ENCODE results near the gene DPYSL5. TPM values are rescaled to one million over a fixed set of nuclear protein-coding genes. Genes with fewer than 3 reads are reported as not detected.

Gene DPYSL5
- total and polyA plus RNA-seq, 12 donors = 0.34 to 1.6 (median 0.82) TPM; not detected in 4

DNA sequence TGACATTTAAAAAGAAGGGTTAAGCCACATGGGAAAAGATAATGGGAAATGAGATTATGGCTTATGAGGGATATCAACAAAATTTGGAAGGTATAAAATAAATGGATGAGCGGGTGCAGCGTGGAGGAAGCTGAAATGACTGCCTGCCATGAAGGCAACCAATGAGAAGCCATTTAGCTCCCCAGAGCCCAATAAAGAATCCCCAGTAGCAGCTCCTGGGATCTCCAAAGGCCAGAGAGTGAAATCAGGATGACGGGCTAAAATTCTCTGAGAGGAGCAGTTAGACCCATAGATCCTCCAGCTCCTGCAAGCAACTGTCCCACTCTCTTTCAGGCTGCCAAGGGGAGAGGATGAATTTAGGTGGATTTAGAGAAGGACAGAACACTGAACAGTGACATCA, 109.6 kb downstream of the DPYSL5 start:
- Histone ChIP-seq H3K27ac (no peak overlapping the region), H3K36me3 (replicated peaks in 1 of 2) (no peaks in the 10 kb centered on the region), H3K4me3 (no peak overlapping the region), H3K9me3 (replicated peaks in 1 of 3) (no peaks in the 10 kb centered on the region), H3K4me1 (replicated peaks in 1 of 2) (no peaks in the 10 kb centered on the region), H3K27me3 (peaks cover 24% of the 10 kb centered on the region)
- intact Hi-C loops (cut with DNase I) = no loop called here
- WGBS, 4 donors = 57 to 66% (median 61%) methylated on average over 3 of the region's 3 CpGs
- TF ChIP-seq POLR2A (IDR thresholded peaks at IDR 0.05) = no peak
- TF ChIP-seq, protein P1, sequence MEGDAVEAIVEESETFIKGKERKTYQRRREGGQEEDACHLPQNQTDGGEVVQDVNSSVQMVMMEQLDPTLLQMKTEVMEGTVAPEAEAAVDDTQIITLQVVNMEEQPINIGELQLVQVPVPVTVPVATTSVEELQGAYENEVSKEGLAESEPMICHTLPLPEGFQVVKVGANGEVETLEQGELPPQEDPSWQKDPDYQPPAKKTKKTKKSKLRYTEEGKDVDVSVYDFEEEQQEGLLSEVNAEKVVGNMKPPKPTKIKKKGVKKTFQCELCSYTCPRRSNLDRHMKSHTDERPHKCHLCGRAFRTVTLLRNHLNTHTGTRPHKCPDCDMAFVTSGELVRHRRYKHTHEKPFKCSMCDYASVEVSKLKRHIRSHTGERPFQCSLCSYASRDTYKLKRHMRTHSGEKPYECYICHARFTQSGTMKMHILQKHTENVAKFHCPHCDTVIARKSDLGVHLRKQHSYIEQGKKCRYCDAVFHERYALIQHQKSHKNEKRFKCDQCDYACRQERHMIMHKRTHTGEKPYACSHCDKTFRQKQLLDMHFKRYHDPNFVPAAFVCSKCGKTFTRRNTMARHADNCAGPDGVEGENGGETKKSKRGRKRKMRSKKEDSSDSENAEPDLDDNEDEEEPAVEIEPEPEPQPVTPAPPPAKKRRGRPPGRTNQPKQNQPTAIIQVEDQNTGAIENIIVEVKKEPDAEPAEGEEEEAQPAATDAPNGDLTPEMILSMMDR (IDR thresholded peaks at IDR 0.05) = no peak
- no peak for DNase-seq

DNA sequence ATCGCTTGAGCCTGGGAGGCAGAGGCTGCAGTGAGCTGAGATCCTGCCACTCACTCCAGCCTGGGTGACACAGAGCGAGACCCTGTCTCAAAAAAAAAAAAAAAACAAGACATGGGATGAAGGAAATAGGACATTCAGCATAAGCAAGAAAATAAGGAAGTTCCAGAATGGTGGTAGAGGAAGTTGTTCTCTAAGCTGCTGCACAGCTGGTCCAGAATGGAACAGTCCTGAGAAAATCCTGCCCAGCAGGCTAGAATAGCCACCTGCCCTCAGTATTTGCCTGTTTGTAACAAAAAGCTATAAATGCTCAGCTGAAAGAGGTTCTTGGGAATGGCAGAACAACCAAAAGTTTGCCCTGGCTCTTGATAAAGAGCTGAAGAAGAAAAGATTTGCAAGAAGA, 111.4 kb downstream of the DPYSL5 start:
- 70 to 83% (median 73%) methylated on average over 2 of the region's 2 CpGs for WGBS, 4 donors
- peaks cover 10% of the 10 kb centered on the region for H3K27me3 ChIP-seq
- intact Hi-C loops (cut with DNase I) = no loop called here

DNA sequence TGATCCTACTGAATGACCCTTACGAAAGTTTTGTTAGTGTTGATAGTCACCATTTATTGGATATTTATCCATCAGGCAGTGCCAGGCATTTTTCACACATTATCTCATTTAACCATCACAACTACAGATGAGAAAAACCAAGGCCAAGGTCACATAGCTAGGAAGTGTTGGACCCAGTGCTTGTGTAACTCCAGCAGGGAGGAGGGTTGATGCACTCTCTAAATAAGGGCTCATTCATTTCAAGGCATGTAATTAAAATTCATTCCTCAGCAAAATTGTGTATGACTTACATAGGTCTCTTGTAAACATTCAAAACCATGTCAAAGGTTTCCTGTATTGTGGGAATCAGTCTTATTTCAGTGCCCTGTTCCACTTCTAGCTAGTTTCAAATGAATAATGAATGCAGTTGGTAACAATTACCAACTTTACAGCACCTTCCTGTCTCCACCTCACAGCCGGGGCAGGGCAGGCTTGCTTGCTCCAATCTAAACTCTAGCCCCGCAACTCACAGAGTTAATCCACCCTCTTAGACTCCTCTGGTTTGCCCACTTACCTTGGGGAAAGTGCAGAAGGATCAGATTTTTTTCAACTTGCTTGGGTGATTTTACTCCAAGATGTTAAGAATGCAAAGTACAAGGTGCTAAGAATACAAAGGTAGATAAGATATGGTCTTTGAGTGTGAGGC, 116.7 kb downstream of the DPYSL5 start:
- no peak for DNase-seq
- H3K4me3 ChIP-seq = no peak overlapping the region
- intact Hi-C loops (cut with DNase I) = loop anchor here (5.0 to 10.0 kb wide), 2 partner anchors 118 to 120 kb away; partner anchors contain the start of gene KHK (in 1 of the 2)
- H3K4me1 ChIP-seq (replicated peaks in 1 of 2) = no peaks in the 10 kb centered on the region
- H3K27me3 ChIP-seq = peaks cover 6% of the 10 kb centered on the region
- TF ChIP-seq, protein P1 (IDR thresholded peaks at IDR 0.05) = no peak
- no peak for TF ChIP-seq POLR2A (IDR thresholded peaks at IDR 0.05)
- no peak overlapping the region for H3K27ac ChIP-seq
- H3K9me3 ChIP-seq (replicated peaks in 1 of 3) = no peaks in the 10 kb centered on the region
- WGBS, 4 donors = 54 to 70% (median 59%) methylated on average over 3 of the region's 3 CpGs
- H3K36me3 ChIP-seq (replicated peaks in 1 of 2) = no peaks in the 10 kb centered on the region

More for the DNA sequence above, 111.4 kb downstream of the DPYSL5 start:
- Histone ChIP-seq H3K9me3 (replicated peaks in 1 of 3) (no peaks in the 10 kb centered on the region), H3K27ac (no peak overlapping the region), H3K4me3 (no peak overlapping the region), H3K36me3 (replicated peaks in 1 of 2) (no peaks in the 10 kb centered on the region), H3K4me1 (replicated peaks in 1 of 2) (no peaks in the 10 kb centered on the region)
- peak in 1 of 7 donors; percentile 39 for DNase-seq
- TF ChIP-seq POLR2A (IDR thresholded peaks at IDR 0.05) = no peak
- TF ChIP-seq, protein P1 (IDR thresholded peaks at IDR 0.05) = no peak

DNA sequence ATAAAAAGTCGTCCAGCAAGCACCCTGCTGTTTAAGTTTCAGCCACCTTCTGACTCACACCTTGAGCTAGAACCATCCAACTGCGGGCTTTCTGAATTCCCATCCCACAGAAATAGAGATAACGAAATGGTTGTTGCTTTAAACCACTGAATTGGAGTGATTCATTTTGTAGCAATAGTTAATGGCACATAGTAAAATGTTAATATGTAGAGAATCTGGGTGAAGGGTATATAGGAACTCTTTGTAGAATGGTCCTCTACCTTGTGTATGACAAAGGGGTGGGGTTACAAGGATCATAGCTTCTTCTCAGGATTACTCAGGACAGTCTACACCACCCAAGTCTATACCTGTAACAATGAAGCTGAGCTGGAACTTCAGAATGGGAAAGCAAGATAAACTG, 120.1 kb downstream of the DPYSL5 start:
- no peak for DNase-seq
- H3K9me3 ChIP-seq (replicated peaks in 1 of 3) = no peaks in the 10 kb centered on the region
- peaks cover 3 to 17% of the 10 kb centered on the region in 2 donors for H3K4me1 ChIP-seq (replicated peaks in 1 of 2)
- no peak for TF ChIP-seq POLR2A (IDR thresholded peaks at IDR 0.05)
- TF ChIP-seq, protein P1 (IDR thresholded peaks at IDR 0.05) = no peak
- intact Hi-C loops (cut with DNase I) = loop anchor here (5.0 to 10.0 kb wide), 2 partner anchors 114 to 117 kb away; partner anchors contain the start of gene KHK (in 1 of the 2)
- no peaks in the 10 kb centered on the region for H3K27me3 ChIP-seq
- H3K4me3 ChIP-seq = no peak overlapping the region
- 65 to 79% (median 66%) methylated on average over 3 of the region's 3 CpGs for WGBS, 4 donors
- no peak overlapping the region for H3K27ac ChIP-seq
- H3K36me3 ChIP-seq (replicated peaks in 1 of 2) = no peaks in the 10 kb centered on the region

Data from adrenal gland (tissue), 12 donors.